Measurements from ENCODE around the gene PLAGL2. TPM values are rescaled to one million over a fixed set of nuclear protein-coding genes. Genes with fewer than 3 reads are reported as not detected.

The PLAGL2 gene
- total RNA-seq, 1 experiment from 2014 or later = 21.4 TPM

GRCh38 chr20:32191873-32192272, 15.7 kb downstream of the PLAGL2 start:
- DNase-seq (ENCODE audit: low spot score) (no peak), ATAC-seq (no peak)
- no peak overlapping the region for H3K4me3 Mint-ChIP-seq
- TF ChIP-seq ZBTB43 (CRISPR knock-in tag; IDR thresholded peaks at IDR 0.05) (no peak), ZNF232 (CRISPR knock-in tag; IDR thresholded peaks at IDR 0.05) (no peak), GRHL2 (CRISPR knock-in tag; IDR thresholded peaks at IDR 0.05; ENCODE audit: insufficient replicate concordance, severe bottlenecking) (no peak), SMAD4 (CRISPR knock-in tag; IDR thresholded peaks at IDR 0.05) (no peak), E2F5 (CRISPR knock-in tag; IDR thresholded peaks at IDR 0.05) (no peak), ZNF416 (CRISPR knock-in tag; IDR thresholded peaks at IDR 0.05) (no peak), KAT7 (CRISPR knock-in tag; IDR thresholded peaks at IDR 0.05; ENCODE audit: borderline replicate concordance) (no peak), EMX1 (CRISPR knock-in tag; IDR thresholded peaks at IDR 0.05) (no peak), NR1H2 (CRISPR knock-in tag; IDR thresholded peaks at IDR 0.05) (no peak), NFATC4 (CRISPR knock-in tag; IDR thresholded peaks at IDR 0.05) (no peak), GABPB1 (CRISPR knock-in tag; IDR thresholded peaks at IDR 0.05) (no peak), FOXK1 (CRISPR knock-in tag; IDR thresholded peaks at IDR 0.05) (no peak), ZNF396 (CRISPR knock-in tag; IDR thresholded peaks at IDR 0.05; ENCODE audit: borderline replicate concordance) (no peak)
- H3K4me1 Mint-ChIP-seq = peaks cover 20% of the 10 kb centered on the region
- H3K27ac Mint-ChIP-seq = no peak overlapping the region
- H3K27me3 Mint-ChIP-seq (ENCODE audit: low read depth) = no peaks in the 10 kb centered on the region; the same call in 1 of the 2 replicates
- ChIA-PET CTCF (no interaction called here), POLR2A (no interaction called here)
- H3K9me3 Mint-ChIP-seq = no peaks in the 10 kb centered on the region
- H3K36me3 Mint-ChIP-seq = peaks cover 19% of the 10 kb centered on the region

GRCh38 chr20:32191422-32191821, 16.1 kb downstream of the PLAGL2 start:
- H3K9me3 Mint-ChIP-seq = no peaks in the 10 kb centered on the region
- no peak for DNase-seq (ENCODE audit: low spot score)
- TF ChIP-seq OVOL2 (CRISPR knock-in tag; IDR thresholded peaks at IDR 0.05; ENCODE audit: borderline replicate concordance) (no peak), MXD4 (CRISPR knock-in tag; IDR thresholded peaks at IDR 0.05; ENCODE audit: borderline replicate concordance) (no peak), TCF7 (CRISPR knock-in tag; IDR thresholded peaks at IDR 0.05; ENCODE audit: low read depth) (no peak), TEAD4 (CRISPR knock-in tag; IDR thresholded peaks at IDR 0.05) (no peak), MAX (CRISPR knock-in tag; IDR thresholded peaks at IDR 0.05) (no peak), NFATC4 (CRISPR knock-in tag; IDR thresholded peaks at IDR 0.05) (no peak), AFF4 (CRISPR knock-in tag; IDR thresholded peaks at IDR 0.05; ENCODE audit: borderline replicate concordance) (no peak), TEAD1 (CRISPR knock-in tag; IDR thresholded peaks at IDR 0.05) (no peak), ERG (CRISPR knock-in tag; IDR thresholded peaks at IDR 0.05) (no peak), E2F4 (CRISPR knock-in tag; IDR thresholded peaks at IDR 0.05; ENCODE audit: borderline replicate concordance, low read depth) (no peak)
- H3K36me3 Mint-ChIP-seq = peaks cover 17% of the 10 kb centered on the region
- H3K4me3 Mint-ChIP-seq = peak overlapping the region; percentile 75; the same call in 1 of the 2 replicates
- POLR2A ChIA-PET = no interaction called here
- ATAC-seq = no peak
- peaks cover 20% of the 10 kb centered on the region for H3K4me1 Mint-ChIP-seq
- H3K27ac Mint-ChIP-seq = no peak overlapping the region
- no peaks in the 10 kb centered on the region; the same call in 1 of the 2 replicates for H3K27me3 Mint-ChIP-seq (ENCODE audit: low read depth)
- CTCF ChIA-PET = no interaction called here
